Measurements from ENCODE around the gene THAP11. TPM values are rescaled to one million over a fixed set of nuclear protein-coding genes. Genes with fewer than 3 reads are reported as not detected.

Gene THAP11
- total and polyA plus RNA-seq, 2 experiments from 2014 or later, result 37.3 to 115 TPM

- H3K9me3 Mint-ChIP-seq, result no peaks in the 10 kb centered on the region
Measured at GRCh38 chr16:67796099-67796718, 45.9 kb upstream of the THAP11 start.

More at GRCh38 chr16:67796099-67796718, 45.9 kb upstream of the THAP11 start:
- Mint-ChIP-seq H3K36me3 (ENCODE audit: low read depth) (peaks cover 20% of the 10 kb centered on the region), H3K27me3 (ENCODE audit: insufficient read depth, low read depth, poor library complexity) (no peaks in the 10 kb centered on the region), H3K4me1 (no peaks in the 10 kb centered on the region), H3K4me3 (no peak overlapping the region), H3K27ac (no peak overlapping the region)
- peaks cover 24% of the 10 kb centered on the region; the same call in 1 of the 2 replicates for H4K20me1 ChIP-seq (replicated peaks; ENCODE audit: insufficient read depth)
- no peaks in the 10 kb centered on the region for H3K4me1 ChIP-seq (ENCODE audit: insufficient read depth)
- DNase-seq (ENCODE audit: low spot score) (no peak), ATAC-seq (no peak)
- no peaks in the 10 kb centered on the region for H3K36me3 ChIP-seq (ENCODE audit: insufficient read depth)
- no peak overlapping the region for H3K4me3 ChIP-seq
- no peak overlapping the region for H2AFZ ChIP-seq
- no peaks in the 10 kb centered on the region for H3K27me3 ChIP-seq (ENCODE audit: insufficient read depth)
- TF ChIP-seq JUNB (IDR thresholded peaks at IDR 0.05; ENCODE audit: unreplicated experiment), result no peak
- no peak for TF ChIP-seq ZNF114 (CRISPR knock-in tag; IDR thresholded peaks at IDR 0.05)
- TF ChIP-seq ZNF331 (CRISPR knock-in tag; IDR thresholded peaks at IDR 0.05; ENCODE audit: low read depth), result no peak
- no peak for TF ChIP-seq NANOG (IDR thresholded peaks at IDR 0.05; ENCODE audit: borderline replicate concordance)
- no peak for TF ChIP-seq EZH2phosphoT487 (IDR thresholded peaks at IDR 0.05; ENCODE audit: unreplicated experiment)
- no peak for TF ChIP-seq POLR2AphosphoS5 (IDR thresholded peaks at IDR 0.05; ENCODE audit: low read depth)
- TF ChIP-seq CTCF (conservative IDR thresholded peaks at IDR 0.05; ENCODE audit: low read depth in 2 of 2), result no peak
- no peak for TF ChIP-seq STAT1 (IDR thresholded peaks at IDR 0.05; ENCODE audit: unreplicated experiment)
- no peak for TF ChIP-seq CREB1 (CRISPR knock-in tag; IDR thresholded peaks at IDR 0.05; ENCODE audit: low read depth)
- no peak for TF ChIP-seq REST (IDR thresholded peaks at IDR 0.05; ENCODE audit: unreplicated experiment)
- TF ChIP-seq ZNF462 (CRISPR knock-in tag; IDR thresholded peaks at IDR 0.05), result no peak
- no peak for TF ChIP-seq ETS1 (IDR thresholded peaks at IDR 0.05)
- TF ChIP-seq EZH2 (IDR thresholded peaks at IDR 0.05; ENCODE audit: low read depth, unreplicated experiment), result no peak
- H3F3A ChIP-seq (replicated peaks; ENCODE audit: low read depth), result 0 out of 2 replicates have a peak, but pooled peaks cover 2% of the 10 kb centered on the region
- no peak overlapping the region for H3K4me2 ChIP-seq
- H3K9me2 ChIP-seq (ENCODE audit: insufficient read depth), result no peaks in the 10 kb centered on the region
- no peak overlapping the region for H3K27ac ChIP-seq (ENCODE audit: low read depth)
- peaks cover 46% of the 10 kb centered on the region for H3K79me2 ChIP-seq (replicated peaks; ENCODE audit: insufficient read depth)
